NAMALWA (cell line): ENCODE data around the gene PDE1C.

Source experiments
- DNase-seq: peaks from one replicate; pipeline ENCODE4 v3.0.0-alpha.2; 2015; ENCODE audit warnings: low spot score

PDE1C gene

GRCh38 chr7:31991406-31991805, 78.8 kb downstream of the PDE1C start:
- DNase-seq = no peak

- DNase-seq = no peak
These were observed 83.2 kb downstream of the PDE1C start for GRCh38 chr7:31986878-31987518.

- no peak for DNase-seq
These were observed 87.2 kb downstream of the PDE1C start for GRCh38 chr7:31982962-31983361.

GRCh38 chr7:31981874-31982390, 88.3 kb downstream of the PDE1C start:
- DNase-seq = no peak

- no peak for DNase-seq
These were observed 90.4 kb downstream of the PDE1C start for GRCh38 chr7:31979690-31980330.

GRCh38 chr7:31975546-31975945, 94.7 kb downstream of the PDE1C start:
- no peak for DNase-seq

- no peak for DNase-seq
These were observed 95.9 kb downstream of the PDE1C start for GRCh38 chr7:31974351-31974750.

- DNase-seq = no peak
These were observed 99.0 kb downstream of the PDE1C start for GRCh38 chr7:31971049-31971667.

GRCh38 chr7:31970501-31970900, 99.7 kb downstream of the PDE1C start:
- no peak for DNase-seq

- no peak for DNase-seq
These were observed 106.5 kb downstream of the PDE1C start for GRCh38 chr7:31963569-31964175.

GRCh38 chr7:31962246-31962645, 108.0 kb downstream of the PDE1C start:
- DNase-seq = no peak

- DNase-seq = no peak
These were observed 112.0 kb downstream of the PDE1C start for GRCh38 chr7:31958226-31958625.

- no peak for DNase-seq
These were observed 112.5 kb downstream of the PDE1C start for GRCh38 chr7:31957756-31958155.

- no peak for DNase-seq
These were observed 113.0 kb downstream of the PDE1C start for GRCh38 chr7:31957090-31957720.

GRCh38 chr7:31955641-31956040, 114.6 kb downstream of the PDE1C start:
- no peak for DNase-seq

GRCh38 chr7:31955021-31955420, 115.2 kb downstream of the PDE1C start:
- no peak for DNase-seq

GRCh38 chr7:31954500-31954899, 115.7 kb downstream of the PDE1C start:
- DNase-seq = no peak

GRCh38 chr7:31953432-31953831, 116.8 kb downstream of the PDE1C start:
- no peak for DNase-seq

GRCh38 chr7:31950091-31950755, 120.0 kb downstream of the PDE1C start:
- DNase-seq = no peak

GRCh38 chr7:31948029-31948428, 122.2 kb downstream of the PDE1C start:
- no peak for DNase-seq

- DNase-seq = no peak
These were observed 130.0 kb downstream of the PDE1C start for GRCh38 chr7:31940167-31940566.

GRCh38 chr7:31939076-31939475, 131.1 kb downstream of the PDE1C start:
- no peak for DNase-seq
